BLaER1 treated with 17β-estradiol and CSF1 and Interleukin-3, amounts not matched to agents 10 nM and 100 nM (cell line): ENCODE measurements around the gene ZDHHC22.
A peak's percentile ranks its signal among the peaks of the same experiment; 100 is the strongest.

Source experiments
- H3K27ac ChIP-seq, 11 experiments: shearing (Covaris generic); formaldehyde crosslinking; 2 replicates each; pipeline ENCODE4 v1.8.1; 2022
- H3K27me3 ChIP-seq, 11 experiments: shearing (Covaris generic); formaldehyde crosslinking; 2 replicates each; pipeline ENCODE4 v1.8.1; 2022
- H3K36me3 ChIP-seq, 11 experiments: shearing (Covaris generic); formaldehyde crosslinking; 2 replicates each; pipeline ENCODE4 v1.8.1; 2022
- H3K4me1 ChIP-seq, 10 experiments: shearing (Covaris generic); formaldehyde crosslinking; 2 replicates each; pipeline ENCODE4 v1.8.1; 2022
- H3K4me2 ChIP-seq, 11 experiments: shearing (Covaris generic); formaldehyde crosslinking; 2 replicates each; pipeline ENCODE4 v1.8.1; 2022
- H3K4me3 ChIP-seq, 10 experiments: shearing (Covaris generic); formaldehyde crosslinking; 2 replicates each; pipeline ENCODE4 v1.8.1; 2022
- H3K9ac ChIP-seq, 11 experiments: shearing (Covaris generic); formaldehyde crosslinking; 2 replicates each; pipeline ENCODE4 v1.8.1; 2022
- H3K9me3 ChIP-seq, 11 experiments: shearing (Covaris generic); formaldehyde crosslinking; replicated peaks in 1 of 11; 2 replicates each; pipeline ENCODE4 v1.8.1; 2022
- H4K20me1 ChIP-seq, 11 experiments: shearing (Covaris generic); formaldehyde crosslinking; 2 replicates each; pipeline ENCODE4 v1.8.1; 2022
- Cebpa-rat ChIP-seq, 11 experiments: shearing (Covaris generic); IDR thresholded peaks; 2 replicates each; pipeline ENCODE4 v1.8.1; 2022

ZDHHC22 gene

GRCh38 chr14:77139022-77139421 is 2.6 kb downstream of the ZDHHC22 start:
- no peak for TF ChIP-seq Cebpa-rat (IDR thresholded peaks at IDR 0.05)
- 0 out of 20 replicates have a peak overlapping the region, but pooled peaks of 4 of the 10 experiments have one; percentile 5 to 34 (median 10) for H3K4me3 ChIP-seq

GRCh38 chr14:77133720-77134338 is 7.8 kb downstream of the ZDHHC22 start:
- no peak for TF ChIP-seq Cebpa-rat (IDR thresholded peaks at IDR 0.05)
- no peaks in the 10 kb centered on the region for H3K36me3 ChIP-seq
- peaks cover 52 to 98% (median 78%) of the 10 kb centered on the region in 11 experiments for H3K27me3 ChIP-seq
- H3K9ac ChIP-seq: no peak overlapping the region
- H3K4me2 ChIP-seq: peak overlapping the region in 4 of 11 experiments; percentile 14 to 38 (median 16); a peak in 4 of 22 replicates
- H3K27ac ChIP-seq: no peak overlapping the region
- peaks cover 0 to 54% (median 12%) of the 10 kb centered on the region in 11 experiments; a peak in 13 of 22 replicates for H4K20me1 ChIP-seq
- no peaks in the 10 kb centered on the region for H3K9me3 ChIP-seq
- peaks cover 0 to 6% (median 0%) of the 10 kb centered on the region in 10 experiments; a peak in 3 of 20 replicates for H3K4me1 ChIP-seq
- no peak overlapping the region for H3K4me3 ChIP-seq

More at GRCh38 chr14:77139022-77139421, 2.6 kb downstream of the ZDHHC22 start:
- no peaks in the 10 kb centered on the region for H3K36me3 ChIP-seq
- H3K4me1 ChIP-seq: peaks cover 17 to 29% (median 25%) of the 10 kb centered on the region in 10 experiments
- peaks cover 74 to 98% (median 85%) of the 10 kb centered on the region in 11 experiments for H3K27me3 ChIP-seq
- H3K9me3 ChIP-seq: no peaks in the 10 kb centered on the region
- peaks cover 0 to 47% (median 27%) of the 10 kb centered on the region in 11 experiments; a peak in 16 of 22 replicates for H4K20me1 ChIP-seq
- H3K4me2 ChIP-seq: peak overlapping the region in 10 of 11 experiments; percentile 55 to 74 (median 68); a peak in 21 of 22 replicates
- H3K9ac ChIP-seq: no peak overlapping the region
- H3K27ac ChIP-seq: no peak overlapping the region

DNA sequence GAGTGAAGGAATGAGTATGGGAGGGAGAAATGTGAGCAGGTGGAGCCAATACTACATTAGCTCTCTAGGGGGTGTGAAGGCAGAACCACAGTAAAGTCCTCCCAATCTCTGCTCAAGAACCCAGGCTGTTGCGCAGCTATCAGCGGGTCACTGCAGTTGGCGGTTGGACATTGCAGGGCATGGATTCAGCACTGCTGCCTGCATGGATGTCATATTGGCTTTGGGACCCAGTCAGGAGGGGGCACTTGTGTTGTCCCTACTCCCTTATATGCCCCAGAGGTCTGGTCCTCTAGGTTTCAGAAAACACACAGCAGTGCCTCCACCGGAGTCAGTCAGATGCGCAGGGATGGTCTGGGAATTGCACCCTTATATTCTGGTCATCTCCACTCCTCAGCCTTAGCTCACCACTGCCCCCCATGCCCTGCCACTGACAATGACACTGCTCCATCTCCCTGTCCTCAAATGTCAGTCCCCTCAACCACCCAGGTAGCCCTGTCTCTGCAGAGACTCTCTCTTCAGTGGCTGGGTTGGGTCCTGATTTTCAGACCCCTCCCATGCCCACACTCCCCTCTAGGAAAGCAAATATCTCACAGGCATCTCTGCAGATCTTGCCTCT is 9.6 kb downstream of the ZDHHC22 start:
- Histone ChIP-seq H3K4me3 (no peak overlapping the region), H3K9me3 (no peaks in the 10 kb centered on the region), H4K20me1 (peaks cover 0 to 68% (median 12%) of the 10 kb centered on the region in 11 experiments; a peak in 13 of 22 replicates)

GRCh38 chr14:77131206-77131605 is 10.4 kb downstream of the ZDHHC22 start:
- TF ChIP-seq Cebpa-rat (IDR thresholded peaks at IDR 0.05): no peak
- Histone ChIP-seq H3K27ac (no peak overlapping the region), H3K4me2 (no peak overlapping the region), H4K20me1 (peaks cover 0 to 76% (median 17%) of the 10 kb centered on the region in 11 experiments; a peak in 15 of 22 replicates), H3K4me1 (peaks cover 0 to 6% (median 0%) of the 10 kb centered on the region in 10 experiments; a peak in 4 of 20 replicates), H3K27me3 (peaks cover 59 to 100% (median 89%) of the 10 kb centered on the region in 11 experiments), H3K4me3 (no peak overlapping the region), H3K9me3 (no peaks in the 10 kb centered on the region), H3K9ac (no peak overlapping the region), H3K36me3 (no peaks in the 10 kb centered on the region)

More for the DNA sequence above, 9.6 kb downstream of the ZDHHC22 start:
- Histone ChIP-seq H3K27ac (no peak overlapping the region), H3K4me2 (no peak overlapping the region), H3K27me3 (peaks cover 55 to 100% (median 83%) of the 10 kb centered on the region in 11 experiments), H3K4me1 (peaks cover 0 to 6% (median 0%) of the 10 kb centered on the region in 10 experiments; a peak in 3 of 20 replicates), H3K36me3 (no peaks in the 10 kb centered on the region), H3K9ac (no peak overlapping the region)
- no peak for TF ChIP-seq Cebpa-rat (IDR thresholded peaks at IDR 0.05)

DNA sequence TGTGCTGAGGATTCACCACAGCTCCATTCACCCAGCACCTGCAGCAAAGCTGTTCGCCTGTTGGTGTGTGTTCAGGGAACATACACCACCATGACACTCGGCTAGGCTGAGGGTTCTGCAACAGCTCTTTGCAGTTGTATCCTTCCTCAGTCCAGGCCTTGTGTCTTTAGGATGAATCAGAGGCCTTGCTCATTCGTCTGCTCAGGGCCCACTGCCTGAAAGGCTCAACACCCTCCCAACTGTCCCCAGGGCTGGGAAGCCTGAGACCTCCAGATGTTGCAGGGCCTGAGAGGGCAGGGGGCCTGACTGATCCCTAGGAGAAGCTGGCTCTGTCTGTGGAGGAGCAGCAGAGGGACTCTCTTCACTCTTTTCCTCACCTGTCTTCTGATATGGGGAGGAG is 11.2 kb downstream of the ZDHHC22 start:
- no peak overlapping the region for H3K4me2 ChIP-seq
- H3K36me3 ChIP-seq: no peaks in the 10 kb centered on the region
- no peak overlapping the region for H3K27ac ChIP-seq
- H3K9me3 ChIP-seq: no peaks in the 10 kb centered on the region
- H3K27me3 ChIP-seq: peaks cover 68 to 100% (median 90%) of the 10 kb centered on the region in 11 experiments
- no peak overlapping the region for H3K9ac ChIP-seq
- no peak overlapping the region for H3K4me3 ChIP-seq
- TF ChIP-seq Cebpa-rat (IDR thresholded peaks at IDR 0.05): no peak
- H4K20me1 ChIP-seq: peaks cover 0 to 82% (median 25%) of the 10 kb centered on the region in 11 experiments; a peak in 15 of 22 replicates
- H3K4me1 ChIP-seq: peaks cover 1 to 11% (median 3%) of the 10 kb centered on the region in 10 experiments; a peak in 19 of 20 replicates

- H3K4me1 ChIP-seq: peaks cover 11 to 30% (median 22%) of the 10 kb centered on the region in 10 experiments
- H3K27me3 ChIP-seq: peaks cover 71 to 100% (median 90%) of the 10 kb centered on the region in 11 experiments
- peaks cover 0 to 82% (median 40%) of the 10 kb centered on the region in 11 experiments; a peak in 15 of 22 replicates for H4K20me1 ChIP-seq
- H3K4me3 ChIP-seq: no peak overlapping the region
- H3K27ac ChIP-seq: no peak overlapping the region
- H3K9ac ChIP-seq: no peak overlapping the region
- H3K9me3 ChIP-seq: no peaks in the 10 kb centered on the region
- no peak overlapping the region for H3K4me2 ChIP-seq
- no peak for TF ChIP-seq Cebpa-rat (IDR thresholded peaks at IDR 0.05)
- no peaks in the 10 kb centered on the region for H3K36me3 ChIP-seq
Observed at GRCh38 chr14:77128414-77128891, 13.1 kb downstream of the ZDHHC22 start.

DNA sequence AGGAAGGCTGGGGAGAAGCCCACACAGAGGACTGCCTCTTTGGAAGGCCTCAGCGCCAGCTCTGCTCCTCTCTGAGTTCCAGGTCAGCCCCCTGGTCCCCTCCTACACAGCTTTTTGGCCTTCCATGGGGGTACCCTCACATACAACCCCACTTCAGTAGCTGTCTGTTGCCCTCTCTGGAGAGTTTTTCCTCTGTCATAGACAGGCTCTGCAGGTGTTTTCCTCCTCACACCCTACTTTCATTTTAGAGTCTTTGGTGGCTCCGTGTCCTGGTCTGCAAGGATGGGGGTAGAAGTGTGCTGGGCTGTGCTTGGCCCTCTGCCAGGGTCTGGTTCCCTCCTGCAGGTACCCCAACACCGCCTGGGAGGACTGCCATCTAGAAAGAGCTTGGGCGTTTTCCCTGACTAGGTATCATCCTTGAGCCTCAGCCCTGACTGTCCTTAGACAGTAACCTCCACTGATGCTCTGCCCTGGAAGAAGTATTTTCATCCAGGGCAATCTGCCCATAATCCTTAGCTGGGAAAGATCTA is 15.1 kb downstream of the ZDHHC22 start:
- no peak overlapping the region for H3K4me3 ChIP-seq
- peaks cover 0 to 81% (median 51%) of the 10 kb centered on the region in 11 experiments; a peak in 17 of 22 replicates for H4K20me1 ChIP-seq
- no peaks in the 10 kb centered on the region for H3K36me3 ChIP-seq
- no peaks in the 10 kb centered on the region for H3K9me3 ChIP-seq
- H3K4me1 ChIP-seq: peaks cover 23 to 49% (median 40%) of the 10 kb centered on the region in 10 experiments
- H3K27me3 ChIP-seq: peaks cover 70 to 96% (median 87%) of the 10 kb centered on the region in 11 experiments
- H3K27ac ChIP-seq: no peak overlapping the region
- no peak overlapping the region for H3K9ac ChIP-seq
- H3K4me2 ChIP-seq: no peak overlapping the region
- TF ChIP-seq Cebpa-rat (IDR thresholded peaks at IDR 0.05): no peak

DNA sequence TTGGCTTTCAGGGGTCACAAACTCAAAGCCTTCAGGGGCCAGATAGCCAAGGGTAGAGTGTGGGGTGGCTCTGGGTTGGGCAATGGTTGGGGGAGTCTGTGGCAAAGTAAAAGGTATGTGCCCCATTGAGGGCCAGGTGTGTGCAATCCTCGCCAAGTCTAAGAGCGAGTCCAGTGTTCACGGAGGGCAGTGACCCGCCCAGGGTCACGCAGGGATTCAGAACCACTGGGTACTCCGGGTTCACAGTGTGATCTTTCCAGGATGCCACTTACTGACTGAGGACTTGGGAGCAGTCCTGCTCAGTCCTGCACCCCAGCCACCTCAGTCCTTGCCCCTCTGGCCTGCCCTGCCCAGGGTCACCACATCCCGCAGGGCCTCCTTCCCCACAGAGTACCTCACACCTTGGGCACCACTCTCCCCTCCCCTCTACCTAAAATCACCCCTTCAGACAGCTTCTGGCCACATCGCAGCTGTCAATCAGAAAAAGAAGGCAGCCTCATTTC is 15.7 kb downstream of the ZDHHC22 start:
- Histone ChIP-seq H4K20me1 (peaks cover 0 to 85% (median 55%) of the 10 kb centered on the region in 11 experiments; a peak in 18 of 22 replicates), H3K4me2 (peak overlapping the region in 5 of 11 experiments; percentile 80 to 96 (median 93); a peak in 8 of 22 replicates), H3K9me3 (no peaks in the 10 kb centered on the region), H3K4me1 (peaks cover 29 to 55% (median 46%) of the 10 kb centered on the region in 10 experiments), H3K36me3 (no peaks in the 10 kb centered on the region), H3K27me3 (peaks cover 70 to 90% (median 81%) of the 10 kb centered on the region in 11 experiments), H3K9ac (no peak overlapping the region), H3K4me3 (peak overlapping the region in 2 of 10 experiments; percentile 54 to 61; a peak in 1 of 20 replicates), H3K27ac (no peak overlapping the region)
- no peak for TF ChIP-seq Cebpa-rat (IDR thresholded peaks at IDR 0.05)
